Stimulated activated CD8-positive, alpha-beta memory T cell treated with anti-CD3 and anti-CD28 coated beads, Interleukin-2, amount 100 ng/mL, for 1 hour (primary cell): ENCODE results near the gene ZNF213.

Experiments
- DNase-seq, 2 donors: peaks; one replicate each; pipeline ENCODE4 v3.0.0-alpha.2; 2020; ENCODE audit warnings: low read depth in 2 of 2

The ZNF213 gene

DNA sequence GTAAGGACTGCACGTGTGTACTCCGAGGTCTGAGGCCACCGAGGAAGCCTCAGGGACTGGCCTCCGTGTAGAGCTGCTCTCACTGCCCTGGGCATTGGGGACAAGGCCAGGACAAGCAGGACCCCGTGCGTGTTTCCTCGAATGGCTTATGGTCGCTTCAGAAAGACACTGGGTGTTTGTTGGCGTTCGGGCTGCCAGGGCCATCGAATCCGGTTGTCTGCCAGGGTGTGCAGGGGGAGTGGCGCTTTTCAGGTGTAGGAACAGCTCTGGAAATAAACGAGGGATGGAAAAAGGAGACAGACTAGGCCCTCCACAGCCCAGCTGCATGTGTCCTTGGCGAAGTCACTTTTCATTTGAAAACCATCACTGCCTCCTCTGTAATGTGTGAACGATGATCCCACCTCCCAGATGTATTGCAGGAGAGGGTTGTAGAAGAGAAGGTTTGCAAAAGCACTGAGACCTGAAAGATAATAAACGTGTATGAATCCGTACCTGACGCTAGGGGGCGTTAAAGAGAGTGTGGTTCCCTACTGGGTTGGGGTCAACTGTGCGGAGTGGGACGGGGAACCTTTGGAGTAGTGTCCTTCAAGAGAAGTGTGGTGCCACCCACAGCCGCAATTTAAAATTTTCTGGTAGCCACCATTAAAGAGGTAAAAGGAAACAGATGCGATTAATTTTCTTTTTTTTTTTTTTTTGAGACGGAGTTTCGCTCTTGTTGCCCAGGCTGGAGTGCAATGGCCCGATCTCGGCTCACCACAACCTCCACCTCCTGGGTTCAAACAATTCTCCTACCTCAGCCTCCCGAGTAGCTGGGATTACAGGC lies 33.6 kb upstream of the ZNF213 start:
- DNase-seq = no peak

DNA sequence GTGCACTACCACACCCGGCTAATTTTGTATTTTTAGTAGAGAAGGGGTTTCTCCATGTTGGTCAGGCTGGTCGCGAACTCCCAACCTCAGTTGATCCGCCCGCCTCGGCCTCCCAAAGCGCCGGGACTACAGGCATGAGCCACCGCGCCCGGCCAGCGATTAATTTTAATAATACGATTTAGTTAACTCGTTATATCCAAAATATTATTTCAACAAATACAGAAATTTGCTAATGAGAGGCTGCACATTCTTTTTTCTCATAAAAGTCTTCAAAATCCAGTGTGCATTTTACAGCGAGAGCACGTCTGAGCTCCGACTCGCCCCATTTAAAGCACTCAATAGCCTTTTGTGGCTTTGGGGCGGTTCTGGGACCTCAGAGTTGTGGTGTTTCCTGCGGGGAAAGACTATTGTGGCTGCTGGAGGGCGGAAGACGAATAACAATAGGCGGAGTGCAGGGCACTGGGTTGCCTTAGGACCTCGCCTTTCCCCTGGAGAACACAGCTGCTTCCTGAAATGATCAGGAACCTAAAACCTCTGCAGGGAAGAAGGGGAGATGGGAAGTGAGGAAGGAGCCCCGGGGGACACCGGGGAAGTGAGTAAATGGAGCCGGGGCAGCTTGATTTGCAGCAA lies 32.9 kb upstream of the ZNF213 start:
- DNase-seq = no peak

DNA sequence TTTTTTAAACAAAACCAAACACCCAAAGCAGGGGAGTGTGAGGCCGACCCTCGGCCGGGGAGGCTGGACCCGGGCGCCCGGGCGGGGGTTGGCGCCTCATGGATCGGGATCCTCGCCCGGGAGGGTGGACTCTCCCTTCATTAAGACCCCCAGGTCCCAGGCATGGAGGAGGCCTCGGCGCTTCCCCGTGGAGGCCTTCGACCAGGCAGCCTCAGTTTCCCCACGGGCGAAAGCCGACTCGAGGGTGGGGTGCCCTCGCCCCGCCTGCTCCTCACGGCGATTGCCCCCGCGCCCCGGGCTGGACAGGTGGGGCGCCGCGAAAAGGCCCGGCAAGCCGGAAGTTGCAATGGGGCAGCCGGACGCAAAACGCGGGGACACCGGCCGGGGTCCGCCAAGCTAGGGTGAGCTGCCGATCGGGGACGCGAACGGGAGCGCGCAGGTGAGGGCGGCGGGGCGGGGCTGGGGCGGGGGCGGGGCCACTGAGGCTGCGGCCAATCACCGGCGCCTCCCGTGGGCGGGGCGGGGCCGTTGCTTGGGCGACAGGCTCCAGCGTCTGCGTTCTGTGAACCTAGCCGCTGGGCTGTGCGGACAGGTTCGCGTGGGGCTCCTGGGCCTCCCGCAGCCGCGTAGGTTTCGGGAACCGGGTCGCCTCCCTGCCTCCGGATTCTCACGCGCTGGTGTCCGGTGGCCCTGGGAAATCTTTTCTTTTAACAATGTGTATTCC lies 28.5 kb upstream of the ZNF213 start:
- DNase-seq = peak; percentile 80 to 83

DNA sequence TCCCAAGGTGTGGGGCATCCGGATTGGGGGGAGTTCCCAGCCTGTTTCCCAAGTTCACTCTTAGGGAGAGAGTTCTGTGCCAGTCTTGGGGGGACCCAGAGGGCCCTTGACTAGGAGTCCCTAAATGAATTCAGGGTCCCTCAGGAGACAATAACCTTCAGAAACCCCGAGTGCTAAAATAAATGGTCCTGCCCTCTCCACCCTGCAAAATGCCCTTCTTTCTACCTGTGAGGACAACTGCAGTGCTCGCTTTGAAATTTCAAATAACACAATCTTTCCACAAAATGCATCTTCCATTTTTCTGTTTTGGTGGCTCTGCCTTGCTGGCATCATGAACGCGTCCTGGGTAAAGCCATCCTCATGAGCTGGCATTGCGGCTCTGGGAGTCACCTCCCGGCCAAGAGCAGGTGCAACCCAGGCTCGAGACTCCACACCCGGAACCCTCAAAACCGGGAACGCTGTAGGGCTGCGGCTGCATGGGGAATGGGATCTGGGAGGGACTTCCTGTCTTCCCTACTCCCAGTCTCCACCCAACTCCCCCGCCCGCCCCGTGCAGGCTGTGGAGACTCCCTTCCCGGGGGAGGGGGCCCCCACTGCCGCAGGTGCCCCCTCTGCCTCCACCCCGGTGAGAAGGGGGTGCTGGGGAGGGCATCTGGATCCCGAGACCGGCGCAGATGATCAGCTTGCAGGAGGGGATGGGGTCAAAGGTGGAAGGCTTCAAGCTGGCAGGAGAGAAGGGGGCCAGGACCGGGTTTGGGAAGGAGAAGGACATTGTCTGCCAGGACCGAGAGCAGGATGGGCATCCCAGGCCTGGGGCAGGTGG lies 22.6 kb upstream of the ZNF213 start, which contains the start of gene ZNF205:
Gene ZNF205, plus strand, starts transcription at position 529 of the 823 bp plus-strand sequence. CDS start 845 bp downstream, outside the sequence.
- no peak for DNase-seq

DNA sequence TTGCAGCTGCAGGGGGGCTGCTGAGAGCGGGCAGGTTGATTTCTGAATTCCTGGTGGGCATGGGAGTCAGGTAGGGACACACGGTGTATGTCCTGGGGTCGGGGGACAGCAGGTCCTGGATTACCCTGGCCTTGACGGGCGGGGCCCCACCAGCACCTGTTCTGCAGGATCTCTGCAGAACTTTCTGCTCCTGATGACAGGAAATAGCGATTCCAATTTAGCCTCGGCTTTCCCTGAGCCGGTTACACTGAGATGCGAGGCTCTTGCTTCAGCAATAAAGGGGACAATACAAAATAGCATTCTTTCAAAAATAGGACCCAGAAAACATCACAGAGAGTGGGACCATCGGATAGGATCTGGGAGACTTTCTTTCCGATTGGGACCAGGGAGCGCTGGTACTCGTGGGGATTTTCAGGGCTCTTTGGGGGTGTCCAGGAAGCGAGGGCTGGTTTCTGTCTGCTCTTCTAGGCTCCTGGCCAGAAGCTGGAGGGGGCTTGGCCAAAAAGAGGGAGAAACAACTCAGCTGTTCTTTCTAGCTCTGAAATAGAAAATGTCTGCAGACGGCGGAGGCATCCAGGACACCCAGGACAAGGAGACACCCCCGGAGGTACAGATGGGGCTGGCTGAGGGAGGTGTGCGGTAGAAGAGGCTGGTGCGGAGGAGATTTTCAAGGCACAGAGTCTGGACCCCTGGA lies 21.8 kb upstream of the ZNF213 start:
- DNase-seq = no peak

DNA sequence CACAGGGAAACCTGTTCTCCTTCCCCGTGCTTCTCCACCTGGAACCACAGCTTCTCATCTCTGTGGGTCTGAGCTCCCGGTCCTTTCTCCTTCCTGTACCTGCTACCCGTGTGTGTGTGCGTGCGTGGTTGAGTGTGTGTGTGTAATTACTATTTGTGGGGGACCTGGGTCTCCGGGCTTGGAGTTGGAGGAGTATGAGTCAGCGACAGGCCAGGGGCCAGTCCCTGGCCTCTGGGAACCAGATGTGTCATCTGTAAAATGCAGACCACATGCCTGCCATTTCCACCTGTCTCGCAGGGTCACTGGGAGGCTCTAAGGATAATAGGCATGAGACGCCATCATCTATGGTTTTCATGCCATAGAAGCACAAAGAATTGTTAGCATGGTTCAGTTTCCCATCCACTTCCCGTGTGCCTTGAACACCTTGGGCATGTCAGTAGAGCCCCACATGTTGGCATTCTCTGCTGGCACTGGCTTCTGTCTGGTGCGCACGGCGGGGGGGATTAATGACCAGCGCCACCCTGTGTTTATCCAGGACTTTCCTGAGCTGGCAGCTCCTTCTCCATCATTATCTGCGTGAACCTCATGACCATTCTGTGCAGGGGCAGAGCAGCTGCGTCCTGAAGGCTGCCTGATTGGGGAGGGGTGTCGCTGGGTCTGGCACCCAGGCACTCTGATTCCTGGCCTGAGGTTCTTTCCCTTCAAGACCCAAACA lies 20.9 kb upstream of the ZNF213 start:
- DNase-seq = no peak

DNA sequence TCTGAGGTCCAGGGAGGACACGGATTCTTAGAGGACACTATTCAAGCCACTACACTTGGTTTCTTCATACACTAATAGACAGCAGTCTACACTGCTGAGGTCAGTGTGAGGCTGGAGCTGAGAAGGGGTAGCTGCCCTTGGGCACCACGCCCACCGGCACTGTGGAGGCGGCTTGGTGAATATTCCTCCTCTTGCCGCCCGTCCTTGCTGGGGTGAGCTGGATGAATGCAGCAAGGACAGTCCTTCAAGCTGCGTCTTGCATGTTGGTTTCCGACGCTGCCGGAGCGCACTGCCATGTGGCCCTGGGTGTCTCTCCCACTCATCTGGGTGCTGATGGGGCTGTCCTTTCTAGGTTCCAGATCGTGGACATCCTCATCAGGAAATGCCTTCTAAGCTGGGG lies 19.8 kb upstream of the ZNF213 start:
- DNase-seq = no peak

DNA sequence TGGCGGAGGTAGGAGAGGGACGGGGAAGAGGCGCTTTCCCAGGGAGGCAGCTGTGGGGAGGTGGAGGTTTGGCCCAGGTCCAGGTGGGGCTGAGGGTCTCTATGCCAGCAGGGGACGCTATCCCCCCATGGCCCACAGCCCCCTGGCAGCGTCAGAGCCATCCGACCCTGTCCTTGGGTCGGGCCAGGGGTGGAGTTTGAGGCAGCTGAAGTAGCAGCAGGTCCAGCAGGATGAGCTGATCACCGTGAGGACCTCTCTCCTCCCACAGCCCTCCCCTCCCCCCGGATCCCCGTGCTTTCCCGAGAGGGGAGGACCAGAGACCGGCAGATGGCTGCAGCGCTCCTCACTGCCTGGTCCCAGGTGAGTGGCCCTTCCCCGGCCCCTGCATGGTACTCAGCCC lies 19.3 kb upstream of the ZNF213 start:
- no peak for DNase-seq

DNA sequence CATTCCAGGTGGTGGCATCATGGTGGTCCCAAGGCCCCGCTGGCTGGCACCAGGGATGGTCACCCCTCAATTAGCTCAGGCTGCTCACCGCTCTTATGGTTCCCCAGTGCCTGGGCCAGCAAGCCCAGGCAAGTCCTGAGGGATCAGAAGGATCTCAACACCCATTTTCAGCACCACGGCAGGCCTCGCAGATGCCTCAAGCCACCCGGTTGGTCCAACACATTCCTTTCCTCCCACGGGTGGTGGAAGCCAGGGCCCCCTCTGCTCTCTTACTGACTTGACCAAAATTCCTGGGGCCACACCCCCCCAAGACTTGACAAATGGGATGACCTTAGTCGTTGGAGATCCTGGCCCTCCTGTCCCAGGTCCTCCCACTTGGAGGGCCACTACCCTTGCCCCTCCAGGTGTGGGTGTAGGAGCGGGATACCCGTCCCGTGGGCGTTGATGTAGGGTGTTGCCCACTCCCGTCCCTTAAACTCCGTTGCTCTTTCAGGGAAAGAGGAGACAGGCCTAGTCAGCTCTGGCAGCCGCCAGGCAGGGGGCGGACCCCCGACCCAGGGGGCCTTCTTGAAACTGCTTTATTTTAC lies 16.5 kb upstream of the ZNF213 start:
- no peak for DNase-seq

DNA sequence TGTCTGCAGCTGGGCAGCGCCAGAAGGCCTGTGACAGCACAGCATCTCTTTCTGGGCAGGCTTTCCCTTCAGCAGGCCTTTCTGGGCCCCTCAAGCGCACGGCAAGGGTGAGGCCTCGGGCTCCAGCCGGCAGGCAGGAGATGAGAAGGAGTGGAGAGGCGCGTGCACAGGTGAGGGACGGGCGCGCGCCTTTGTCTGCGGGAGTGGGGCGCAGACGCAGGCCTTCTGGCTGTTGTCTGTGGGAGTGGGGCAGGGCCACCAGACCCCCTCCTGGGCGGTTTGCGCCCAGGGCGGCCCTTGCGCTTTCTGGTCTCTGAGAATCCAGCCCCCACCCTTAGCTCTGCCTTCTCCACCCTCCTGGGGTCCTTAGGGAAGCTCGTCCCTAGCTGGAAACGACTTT lies 16.0 kb upstream of the ZNF213 start:
- no peak for DNase-seq

DNA sequence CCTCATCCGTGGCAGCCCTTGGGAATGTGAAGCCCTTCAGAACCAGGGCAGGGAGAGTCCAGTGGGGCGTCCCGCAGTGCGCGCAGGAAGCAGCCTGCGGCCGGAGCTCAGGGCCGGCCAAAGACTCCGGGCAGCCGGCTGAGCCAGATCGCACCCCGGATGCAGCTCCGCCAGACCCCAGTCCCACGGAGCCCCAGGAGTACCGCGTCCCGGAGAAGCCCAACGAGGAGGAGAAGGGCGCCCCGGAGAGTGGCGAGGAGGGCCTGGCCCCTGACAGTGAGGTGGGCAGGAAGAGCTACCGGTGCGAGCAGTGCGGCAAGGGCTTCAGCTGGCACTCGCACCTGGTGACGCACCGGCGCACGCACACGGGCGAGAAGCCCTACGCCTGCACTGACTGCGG lies 15.5 kb upstream of the ZNF213 start:
- no peak for DNase-seq

DNA sequence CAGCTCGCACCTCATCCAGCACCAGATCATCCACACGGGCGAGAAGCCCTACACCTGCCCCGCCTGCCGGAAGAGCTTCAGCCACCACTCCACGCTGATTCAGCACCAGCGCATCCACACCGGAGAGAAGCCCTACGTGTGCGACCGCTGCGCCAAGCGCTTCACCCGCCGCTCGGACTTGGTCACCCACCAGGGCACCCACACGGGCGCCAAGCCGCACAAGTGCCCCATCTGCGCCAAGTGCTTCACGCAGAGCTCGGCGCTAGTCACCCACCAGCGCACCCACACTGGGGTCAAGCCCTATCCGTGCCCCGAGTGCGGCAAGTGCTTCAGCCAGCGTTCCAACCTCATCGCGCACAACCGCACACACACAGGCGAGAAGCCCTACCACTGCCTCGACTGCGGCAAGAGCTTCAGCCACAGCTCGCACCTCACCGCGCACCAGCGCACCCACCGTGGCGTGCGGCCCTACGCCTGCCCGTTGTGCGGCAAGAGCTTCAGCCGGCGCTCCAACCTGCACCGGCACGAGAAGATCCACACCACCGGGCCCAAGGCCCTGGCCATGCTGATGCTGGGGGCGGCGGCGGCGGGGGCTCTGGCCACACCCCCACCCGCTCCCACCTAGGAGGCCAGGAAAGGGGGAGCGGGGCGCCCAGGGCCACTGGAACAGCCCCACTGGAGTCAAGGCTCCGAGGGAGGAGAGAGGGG lies 15.0 kb upstream of the ZNF213 start:
- no peak for DNase-seq

DNA sequence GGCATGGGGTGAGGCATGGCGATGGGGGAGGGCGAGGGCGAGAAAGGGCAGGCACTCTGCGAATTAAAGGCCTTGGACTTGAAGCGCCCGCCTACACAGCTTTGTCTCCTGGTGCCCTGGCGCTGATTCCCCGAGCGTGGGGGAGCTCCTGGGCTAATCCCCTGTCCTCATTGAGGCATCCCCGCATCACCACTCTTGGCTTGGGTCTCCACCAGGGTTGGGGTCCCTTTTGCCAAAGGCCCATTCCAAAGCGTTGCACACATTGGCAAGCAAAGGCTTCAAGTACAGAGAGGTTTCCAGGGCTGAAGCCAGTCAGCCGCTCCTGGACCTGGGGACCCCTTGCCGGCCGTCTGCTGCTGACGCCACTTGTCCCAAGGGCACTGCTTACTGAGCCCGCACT lies 14.4 kb upstream of the ZNF213 start:
- no peak for DNase-seq

DNA sequence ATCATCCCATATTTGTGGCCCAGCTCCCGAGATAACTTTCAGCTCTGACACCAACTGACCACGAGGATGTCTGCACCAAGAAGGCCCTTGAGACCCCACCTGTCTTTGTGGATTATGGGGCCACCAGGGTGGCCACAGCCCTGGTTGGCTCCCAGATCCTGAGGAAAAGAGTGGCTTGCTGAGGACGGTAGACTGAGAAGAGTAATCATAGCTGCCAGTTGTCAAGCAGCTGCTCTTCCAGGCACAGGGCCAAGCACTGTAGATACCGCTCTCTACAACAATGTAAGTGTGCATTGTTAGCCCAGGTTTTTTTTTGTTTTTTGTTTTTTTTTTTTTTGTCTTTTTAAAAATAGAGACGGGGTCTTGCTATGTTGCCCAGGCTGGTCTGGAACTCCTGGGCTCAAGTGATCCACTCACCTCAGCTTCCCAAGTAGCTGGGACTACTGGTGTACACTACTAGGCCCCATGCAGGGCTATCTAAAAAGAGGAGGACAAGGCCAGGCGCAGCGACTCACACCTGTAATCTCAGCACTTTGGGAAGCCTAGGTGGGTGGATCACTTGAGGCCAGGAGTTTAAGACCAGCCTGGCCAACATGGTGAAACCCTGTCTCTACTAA lies 12.9 kb upstream of the ZNF213 start:
- DNase-seq = no peak

DNA sequence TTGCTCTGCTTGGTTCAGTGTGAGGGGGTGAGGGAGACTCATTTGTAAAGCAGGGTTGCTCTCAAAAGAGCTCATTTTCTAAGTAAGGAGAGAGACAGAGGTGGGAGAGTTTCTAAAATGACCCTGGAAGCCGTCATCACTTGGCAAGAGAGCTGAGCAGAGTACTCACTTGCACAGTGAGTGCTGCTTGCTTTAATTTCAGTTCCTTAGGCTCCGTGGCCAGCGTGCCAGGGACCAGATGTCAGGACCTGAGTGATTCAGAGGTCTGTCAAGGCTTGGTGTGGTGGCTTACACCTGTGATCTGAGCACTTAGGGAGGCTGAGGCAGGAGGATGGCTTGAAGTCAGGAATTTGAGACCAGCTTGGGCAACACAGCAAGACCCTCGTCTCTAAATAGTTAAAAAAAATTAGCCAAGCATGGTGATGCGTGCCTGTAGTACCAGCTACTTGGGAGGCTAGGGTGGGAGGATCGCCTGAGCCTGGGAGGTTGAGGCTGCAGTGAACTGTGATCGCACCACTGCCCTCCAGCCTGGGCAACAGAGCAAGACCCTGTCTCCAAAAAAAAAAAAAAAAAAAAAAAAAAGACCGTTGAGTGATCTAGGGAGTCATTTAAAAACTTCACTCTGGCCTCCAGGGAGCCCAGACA lies 11.8 kb upstream of the ZNF213 start:
- DNase-seq = no peak

DNA sequence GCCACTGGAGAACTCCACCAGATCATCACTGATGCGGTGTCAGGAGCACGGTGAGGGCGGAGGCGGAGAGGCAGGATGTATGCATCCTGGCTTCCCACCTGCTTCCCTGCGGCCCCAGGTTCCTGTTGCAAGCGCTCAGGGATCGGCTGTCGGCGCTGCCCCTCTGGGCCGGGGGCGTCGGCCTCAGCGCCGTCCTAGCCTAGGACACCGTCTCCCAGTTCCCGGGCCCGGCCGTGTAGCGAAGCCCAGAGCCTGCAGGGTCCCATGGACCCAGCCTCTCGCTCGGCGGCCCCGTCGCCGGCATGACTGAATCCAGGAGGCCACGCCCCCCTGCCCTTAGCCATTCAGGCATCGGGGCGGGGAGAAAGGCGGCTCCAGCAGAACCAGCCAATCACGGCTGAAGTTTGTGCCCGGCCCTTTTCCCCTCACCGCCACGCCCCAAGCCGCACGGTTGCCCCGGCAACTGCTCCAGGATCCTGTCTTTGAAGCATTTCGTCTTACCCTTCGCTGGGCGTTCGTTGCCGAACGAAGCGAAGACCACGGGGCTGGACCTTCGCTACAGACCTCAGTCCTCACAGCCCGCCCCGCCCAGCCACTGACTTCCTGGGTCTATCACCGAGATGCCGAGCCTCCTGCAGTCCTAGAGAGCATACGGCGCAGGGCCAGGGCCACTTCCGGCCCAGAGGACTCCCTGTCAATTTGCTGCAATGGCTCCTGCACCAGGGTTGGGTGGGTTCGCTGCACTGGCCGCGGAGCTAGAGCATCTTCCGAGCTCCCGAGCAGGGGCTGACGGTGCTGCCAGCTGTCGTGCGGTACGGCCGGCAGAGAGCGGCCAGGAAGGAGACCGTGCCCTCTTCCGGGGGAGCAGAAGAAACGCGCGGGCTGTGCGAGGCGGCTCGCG lies 10.6 kb upstream of the ZNF213 start:
- DNase-seq = peak; percentile 91 to 95

DNA sequence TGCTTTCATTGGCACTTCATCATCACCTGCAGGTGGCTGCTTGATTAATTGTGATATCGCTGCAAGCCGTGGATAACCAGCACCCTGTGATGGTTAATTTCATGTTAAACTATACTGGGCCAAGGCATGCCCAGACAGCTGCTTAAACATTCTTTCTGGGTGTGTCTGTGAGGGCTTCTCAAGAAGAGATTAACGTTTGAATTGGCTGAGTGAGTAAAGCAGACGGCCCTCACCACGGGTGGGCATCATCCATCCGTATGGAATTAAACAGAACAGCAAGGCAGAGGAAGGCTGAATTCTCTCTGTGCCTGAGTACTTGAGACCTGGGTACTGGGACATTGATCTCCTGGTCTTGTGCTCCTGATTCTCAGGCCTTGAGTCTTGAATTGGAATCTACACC lies 7.1 kb upstream of the ZNF213 start:
- DNase-seq = no peak
